Kasumi-1 (cell line): ENCODE data around the gene GRIK1.

Experiments
- DNase-seq, 2 experiments: peaks; one replicate each; lab custom pipeline; 2025; lab: John Stamatoyannopoulos, UW

Gene GRIK1

GRCh38 chr21:29718081-29718815 is 221.5 kb downstream of the GRIK1 start:
- DNase-seq, result no peak

- no peak for DNase-seq
Measured at GRCh38 chr21:29717659-29718058, 222.1 kb downstream of the GRIK1 start.

GRCh38 chr21:29716753-29717152 is 223.0 kb downstream of the GRIK1 start:
- DNase-seq, result no peak

- DNase-seq, result no peak
Measured at GRCh38 chr21:29715089-29715488, 224.7 kb downstream of the GRIK1 start.

- DNase-seq, result no peak
Measured at GRCh38 chr21:29712818-29713217, 227.0 kb downstream of the GRIK1 start.

GRCh38 chr21:29711236-29711635 is 228.6 kb downstream of the GRIK1 start:
- DNase-seq, result no peak

GRCh38 chr21:29710498-29710897 is 229.3 kb downstream of the GRIK1 start:
- no peak for DNase-seq

GRCh38 chr21:29708401-29708800 is 231.4 kb downstream of the GRIK1 start:
- no peak for DNase-seq

- no peak for DNase-seq
Measured at GRCh38 chr21:29704719-29705118, 235.1 kb downstream of the GRIK1 start.

- DNase-seq, result no peak
Measured at GRCh38 chr21:29701676-29702075, 238.1 kb downstream of the GRIK1 start.

GRCh38 chr21:29697555-29698193 is 242.1 kb downstream of the GRIK1 start:
- DNase-seq, result peak; percentile 81 to 87

GRCh38 chr21:29696937-29697336 is 242.9 kb downstream of the GRIK1 start:
- DNase-seq, result no peak

GRCh38 chr21:29691616-29692491 is 247.9 kb downstream of the GRIK1 start:
- DNase-seq, result no peak

GRCh38 chr21:29689753-29690152 is 250.0 kb downstream of the GRIK1 start:
- no peak for DNase-seq

GRCh38 chr21:29684106-29684505 is 255.7 kb downstream of the GRIK1 start:
- DNase-seq, result no peak

- DNase-seq, result no peak
Measured at GRCh38 chr21:29682800-29683199, 257.0 kb downstream of the GRIK1 start.

GRCh38 chr21:29680273-29680672 is 259.5 kb downstream of the GRIK1 start:
- no peak for DNase-seq

GRCh38 chr21:29678626-29679025 is 261.2 kb downstream of the GRIK1 start:
- no peak for DNase-seq

- no peak for DNase-seq
Measured at GRCh38 chr21:29677326-29677725, 262.5 kb downstream of the GRIK1 start.

- DNase-seq, result no peak
Measured at GRCh38 chr21:29676395-29676794, 263.4 kb downstream of the GRIK1 start.

GRCh38 chr21:29675451-29675850 is 264.3 kb downstream of the GRIK1 start:
- no peak for DNase-seq

- DNase-seq, result no peak
Measured at GRCh38 chr21:29674343-29674742, 265.5 kb downstream of the GRIK1 start.
